HL-60 (cell line): ENCODE measurements around the gene IGSF23.
"Not testable (repeated sequence)": the region's sequence is repeated elsewhere in the genome, so short reads cannot be mapped to it uniquely, and the experiment has no call there.

Source experiments
- DNase-seq, 2 experiments: peaks; one replicate each; pipeline ENCODE4 v3.0.0-alpha.2; 2010 to 2020; ENCODE audit warnings: low read depth in 1 of 2, low spot score in 1 of 2
- H3K27ac ChIP-seq: fragments of 250-450 bp; sonication (Bioruptor Pico); replicated peaks from 2 replicates; pipeline ENCODE4 v1.5.1; 2020; ENCODE audit warnings: mild to moderate bottlenecking, moderate library complexity
- H3K27me3 ChIP-seq: fragments of 250-450 bp; sonication (Bioruptor Pico); 2 replicates; pipeline ENCODE4 v1.5.1; 2021; ENCODE audit warnings: mild to moderate bottlenecking, moderate library complexity; ENCODE audit not compliant: insufficient read depth, poor library complexity, severe bottlenecking
- H3K4me3 ChIP-seq: replicated peaks from 2 replicates; pipeline ENCODE4 v1.5.1; 2011; ENCODE audit warnings: mild to moderate bottlenecking, control low read depth, low read length; ENCODE audit not compliant: insufficient read depth
- CTCF ChIP-seq: IDR thresholded peaks from one replicate; pipeline ENCODE4 v1.5.1; 2011; ENCODE audit warnings: low read length, control low read depth, inconsistent platforms; ENCODE audit not compliant: insufficient read depth
- GABPA ChIP-seq: IDR thresholded peaks from 2 replicates; pipeline ENCODE4 v1.6.1; 2012; ENCODE audit warnings: low read depth
- POLR2AphosphoS5 ChIP-seq: IDR thresholded peaks from 2 replicates; pipeline ENCODE4 v1.6.1; 2012; ENCODE audit warnings: low read depth
- SPI1 ChIP-seq: IDR thresholded peaks from 2 replicates; pipeline ENCODE4 v1.6.1; 2012; ENCODE audit warnings: low read depth, mild to moderate bottlenecking, borderline replicate concordance
- TF ChIP-seq, protein P1 (sequence below): IDR thresholded peaks from 2 replicates; pipeline ENCODE4 v1.6.1; 2012; ENCODE audit warnings: low read depth; ENCODE audit not compliant: insufficient replicate concordance

IGSF23 gene

DNA sequence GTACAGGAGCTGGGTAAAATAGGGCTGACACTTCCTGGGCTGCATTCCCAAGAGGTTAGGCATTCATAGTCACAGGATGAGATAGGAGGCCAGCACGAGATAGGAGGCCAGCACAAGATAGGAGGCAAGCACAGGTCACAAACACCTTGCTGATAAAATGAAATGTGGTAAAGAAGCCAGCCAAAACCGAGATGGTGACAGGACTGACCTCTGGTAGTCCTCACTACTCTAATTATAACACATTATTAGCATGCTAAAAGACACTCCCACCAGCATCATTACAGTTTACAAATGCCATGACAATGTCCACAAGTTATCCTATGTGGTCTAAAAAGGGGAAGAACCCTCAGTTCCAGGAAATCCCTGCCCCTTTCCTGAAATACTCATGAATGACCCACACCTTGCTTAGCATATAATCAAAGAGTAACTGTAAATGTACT, 20.9 kb upstream of the IGSF23 start:
- no peak for DNase-seq
- Histone ChIP-seq H3K27me3 (no peaks in the 10 kb centered on the region), H3K27ac (no peak overlapping the region), H3K4me3 (no peak overlapping the region)
- TF ChIP-seq CTCF (no peak), GABPA (no peak), SPI1 (no peak), POLR2AphosphoS5 (no peak)
- TF ChIP-seq, protein P1, sequence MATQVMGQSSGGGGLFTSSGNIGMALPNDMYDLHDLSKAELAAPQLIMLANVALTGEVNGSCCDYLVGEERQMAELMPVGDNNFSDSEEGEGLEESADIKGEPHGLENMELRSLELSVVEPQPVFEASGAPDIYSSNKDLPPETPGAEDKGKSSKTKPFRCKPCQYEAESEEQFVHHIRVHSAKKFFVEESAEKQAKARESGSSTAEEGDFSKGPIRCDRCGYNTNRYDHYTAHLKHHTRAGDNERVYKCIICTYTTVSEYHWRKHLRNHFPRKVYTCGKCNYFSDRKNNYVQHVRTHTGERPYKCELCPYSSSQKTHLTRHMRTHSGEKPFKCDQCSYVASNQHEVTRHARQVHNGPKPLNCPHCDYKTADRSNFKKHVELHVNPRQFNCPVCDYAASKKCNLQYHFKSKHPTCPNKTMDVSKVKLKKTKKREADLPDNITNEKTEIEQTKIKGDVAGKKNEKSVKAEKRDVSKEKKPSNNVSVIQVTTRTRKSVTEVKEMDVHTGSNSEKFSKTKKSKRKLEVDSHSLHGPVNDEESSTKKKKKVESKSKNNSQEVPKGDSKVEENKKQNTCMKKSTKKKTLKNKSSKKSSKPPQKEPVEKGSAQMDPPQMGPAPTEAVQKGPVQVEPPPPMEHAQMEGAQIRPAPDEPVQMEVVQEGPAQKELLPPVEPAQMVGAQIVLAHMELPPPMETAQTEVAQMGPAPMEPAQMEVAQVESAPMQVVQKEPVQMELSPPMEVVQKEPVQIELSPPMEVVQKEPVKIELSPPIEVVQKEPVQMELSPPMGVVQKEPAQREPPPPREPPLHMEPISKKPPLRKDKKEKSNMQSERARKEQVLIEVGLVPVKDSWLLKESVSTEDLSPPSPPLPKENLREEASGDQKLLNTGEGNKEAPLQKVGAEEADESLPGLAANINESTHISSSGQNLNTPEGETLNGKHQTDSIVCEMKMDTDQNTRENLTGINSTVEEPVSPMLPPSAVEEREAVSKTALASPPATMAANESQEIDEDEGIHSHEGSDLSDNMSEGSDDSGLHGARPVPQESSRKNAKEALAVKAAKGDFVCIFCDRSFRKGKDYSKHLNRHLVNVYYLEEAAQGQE = no peak

DNA sequence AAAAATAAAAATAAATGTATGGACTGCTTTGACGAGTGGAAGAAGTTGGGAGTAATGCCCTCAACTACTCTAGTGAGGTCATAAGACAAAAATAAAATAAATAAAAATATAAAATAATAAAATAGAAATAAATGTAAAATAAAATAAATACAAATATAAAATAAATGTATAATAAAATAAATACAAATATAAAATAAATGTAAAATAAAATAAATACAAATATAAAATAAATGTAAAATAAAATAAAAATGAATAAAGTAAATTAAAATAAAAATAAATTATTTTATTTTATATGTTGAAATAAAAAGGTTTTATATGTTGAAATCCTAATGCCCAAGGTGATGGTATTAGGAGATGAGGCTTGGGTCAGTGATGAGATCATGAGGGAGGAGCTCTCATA, 20.1 kb upstream of the IGSF23 start:
- no peaks in the 10 kb centered on the region for H3K27me3 ChIP-seq
- TF ChIP-seq SPI1 (no peak), GABPA (no peak), CTCF (no peak), POLR2AphosphoS5 (no peak)
- TF ChIP-seq, protein P1 = no peak
- no peak for DNase-seq
- H3K4me3 ChIP-seq = no peak overlapping the region
- no peak overlapping the region for H3K27ac ChIP-seq

- not testable (repeated sequence) for H3K4me3 ChIP-seq, DNase-seq, H3K27ac ChIP-seq, H3K27me3 ChIP-seq
Measured at GRCh38 chr19:44593866-44594266, 19.5 kb upstream of the IGSF23 start.

- no peak for DNase-seq
Measured at GRCh38 chr19:44596428-44597130, 16.8 kb upstream of the IGSF23 start.

More at GRCh38 chr19:44596428-44597130, 16.8 kb upstream of the IGSF23 start:
- no peaks in the 10 kb centered on the region for H3K27me3 ChIP-seq
- TF ChIP-seq POLR2AphosphoS5 = no peak
- no peak for TF ChIP-seq GABPA
- TF ChIP-seq CTCF = no peak
- no peak for TF ChIP-seq SPI1
- TF ChIP-seq, protein P1 = no peak
- no peak overlapping the region for H3K27ac ChIP-seq
- H3K4me3 ChIP-seq = no peak overlapping the region
